CD14-positive monocyte (primary cell): ENCODE data around the gene COL4A2. TPM values are rescaled to one million over a fixed set of nuclear protein-coding genes. Genes with fewer than 3 reads are reported as not detected.

Experiments used
- DNase-seq, 3 donors: peaks; one replicate each; pipeline ENCODE4 v3.0.0-alpha.2; 2011 to 2022
- H2AFZ ChIP-seq: 2 replicates; pipeline ENCODE4 v1.6.0; 2012; ENCODE audit warnings: mild to moderate bottlenecking, low read depth, low read length, inconsistent platforms; ENCODE audit not compliant: insufficient read depth, poor library complexity, severe bottlenecking
- H3K27ac ChIP-seq, 2 donors: 1 replicate in 1 of 2; 2 replicates in 1 of 2; pipeline ENCODE4 v1.5.1; 2012 to 2013; ENCODE audit warnings: low read length in 2 of 2, control low read depth in 1 of 2, inconsistent platforms in 1 of 2, low read depth in 1 of 2, mild to moderate bottlenecking in 1 of 2
- H3K27me3 ChIP-seq, 2 donors: one replicate each; pipeline versions ENCODE4 v1.6.0 to v1.6.1; 2011 to 2013; ENCODE audit warnings: low read length in 2 of 2; ENCODE audit not compliant: control insufficient read depth in 2 of 2, insufficient read depth in 2 of 2
- H3K36me3 ChIP-seq, 2 donors: replicated peaks in 1 of 2; 1 replicate in 1 of 2; 2 replicates in 1 of 2; pipeline versions ENCODE4 v1.5.1 to v1.6.1; 2012 to 2013; ENCODE audit warnings: low read length in 2 of 2, control low read depth in 1 of 2, inconsistent platforms in 1 of 2, mild to moderate bottlenecking in 1 of 2; ENCODE audit not compliant: insufficient read depth in 2 of 2, control insufficient read depth in 1 of 2
- H3K4me1 ChIP-seq, 2 donors: 1 replicate in 1 of 2; 2 replicates in 1 of 2; pipeline versions ENCODE4 v1.5.1 to v1.6.1; 2012 to 2013; ENCODE audit warnings: low read length in 2 of 2, control low read depth in 1 of 2, inconsistent platforms in 1 of 2, mild to moderate bottlenecking in 1 of 2, moderate library complexity in 1 of 2; ENCODE audit not compliant: insufficient read depth in 2 of 2, control insufficient read depth in 1 of 2
- H3K4me2 ChIP-seq: replicated peaks from 2 replicates; pipeline ENCODE3; 2012; ENCODE audit warnings: low read length, moderate library complexity, mild to moderate bottlenecking; ENCODE audit not compliant: poor library complexity, severe bottlenecking; ENCODE audit errors: extremely low read depth
- H3K4me3 ChIP-seq, 3 experiments: fragments of 200-600 bp in 1 of 3; sonication (generic) in 1 of 3; replicated peaks in 1 of 3; 1 replicate in 2 of 3; 2 replicates in 1 of 3; pipeline ENCODE4 v1.5.1; 2011 to 2013; ENCODE audit warnings: low read length in 3 of 3, mild to moderate bottlenecking in 3 of 3, control low read depth in 2 of 3, low read depth in 2 of 3, inconsistent platforms in 1 of 3, moderate library complexity in 1 of 3
- H3K79me2 ChIP-seq: 2 replicates; pipeline ENCODE4 v1.6.0; 2012; ENCODE audit warnings: mild to moderate bottlenecking, control low read depth, inconsistent platforms, low read length, moderate library complexity; ENCODE audit not compliant: insufficient read depth
- H3K9ac ChIP-seq: 2 replicates; pipeline ENCODE4 v1.6.0; 2017; ENCODE audit warnings: low read length, mild to moderate bottlenecking; ENCODE audit not compliant: insufficient read depth, poor library complexity, severe bottlenecking
- H3K9me3 ChIP-seq, 2 donors: replicated peaks in 1 of 2; 1 replicate in 1 of 2; 2 replicates in 1 of 2; pipeline versions ENCODE4 v1.5.1 to v1.6.1; 2012 to 2013; ENCODE audit warnings: low read length in 2 of 2, control low read depth in 1 of 2; ENCODE audit not compliant: control insufficient read depth in 1 of 2, insufficient read depth in 1 of 2
- H4K20me1 ChIP-seq: 2 replicates; pipeline ENCODE4 v1.6.0; 2012; ENCODE audit warnings: mild to moderate bottlenecking, low read length, control low read depth, moderate library complexity; ENCODE audit not compliant: insufficient read depth
- H3K27ac Mint-ChIP-seq, 7 donors: one replicate each; pipeline ENCODE4 v1.8.0; 2020; ENCODE audit warnings: mild to moderate bottlenecking in 7 of 7, mixed read lengths in 7 of 7, moderate library complexity in 6 of 7, inconsistent platforms in 2 of 7
- H3K27me3 Mint-ChIP-seq, 3 donors: one replicate each; pipeline ENCODE4 v1.8.0; 2021 to 2022; ENCODE audit warnings: low read depth in 3 of 3, mild to moderate bottlenecking in 3 of 3, mixed read lengths in 3 of 3, moderate library complexity in 3 of 3, inconsistent platforms in 1 of 3
- H3K36me3 Mint-ChIP-seq, 2 donors: one replicate each; pipeline ENCODE4 v1.8.0; 2020; ENCODE audit warnings: mixed read lengths in 2 of 2, inconsistent platforms in 1 of 2, mild to moderate bottlenecking in 1 of 2
- H3K4me1 Mint-ChIP-seq: one replicate; pipeline ENCODE4 v1.8.0; 2020; ENCODE audit warnings: mild to moderate bottlenecking, mixed read lengths
- H3K4me3 Mint-ChIP-seq, 2 donors: one replicate each; pipeline ENCODE4 v1.8.0; 2020; ENCODE audit warnings: mild to moderate bottlenecking in 2 of 2, mixed read lengths in 2 of 2, moderate library complexity in 1 of 2
- H3K9me3 Mint-ChIP-seq, 7 donors: one replicate each; pipeline ENCODE4 v1.8.0; 2020 to 2022; ENCODE audit warnings: mixed read lengths in 7 of 7, mild to moderate bottlenecking in 6 of 7, moderate library complexity in 6 of 7, inconsistent platforms in 2 of 7
- CTCF ChIP-seq: fragments of 200-600 bp; IDR thresholded peaks from one replicate; pipeline ENCODE4 v1.8.0; 2022; ENCODE audit warnings: antibody characterized with exemption, mild to moderate bottlenecking
- WGBS: methylation state at CpG from one replicate; pipeline ENCODE4 v1.1.5; 2013; ENCODE audit warnings: missing lambda C conversion rate; ENCODE audit not compliant: insufficient coverage; 5-methylcytosine and 5-hydroxymethylcytosine counted together
- intact Hi-C, 2 donors: fragments of 100-400 bp; cut with micrococcal nuclease; formaldehyde crosslinking; loops; one replicate each; pipeline versions ENCODE4 v1.15.0 to v1.15.1; 2023
- polyA plus RNA-seq, 3 donors: library from polyadenylated mRNA; depleted of rRNA in 1 of 3; unstranded in 2 of 3; stranded (reverse) in 1 of 3; fragments of 300-500 nt in 2 of 3; fragments of >200 nt in 1 of 3; fragmentation: Illumina TruSeq in 2 of 3; gene quantifications; 1 replicate in 2 of 3; 2 replicates in 1 of 3; pipeline ENCODE4 v1.2.3, GENCODE V29; 2012 to 2021

COL4A2 gene
- polyA plus RNA-seq, 3 donors: not detected

GRCh38 chr13:110554946-110555345, 247.9 kb downstream of the COL4A2 start:
- Histone ChIP-seq H3K27me3 (no peaks in the 10 kb centered on the region), H3K9me3 (no peaks in the 10 kb centered on the region), H3K27ac (no peak overlapping the region), H3K4me1 (peaks cover 23 to 48% of the 10 kb centered on the region in 2 donors), H3K36me3 (peaks cover 8 to 39% of the 10 kb centered on the region in 2 donors), H4K20me1 (peaks cover 95% of the 10 kb centered on the region), H2AFZ (no peak overlapping the region), H3K79me2 (peaks cover 96% of the 10 kb centered on the region), H3K4me3 (no peak overlapping the region), H3K9ac (no peak overlapping the region), H3K4me2 (no peak overlapping the region)
- H3K27ac Mint-ChIP-seq: peak overlapping the region in 3 of 7 donors; percentile 16 to 70 (median 66)
- no peak for DNase-seq
- no peak for TF ChIP-seq CTCF
- peaks cover 0 to 2% (median 0%) of the 10 kb centered on the region in 7 donors for H3K9me3 Mint-ChIP-seq
- peaks cover 1 to 4% (median 2%) of the 10 kb centered on the region in 3 donors for H3K27me3 Mint-ChIP-seq
- peaks cover 58% of the 10 kb centered on the region for H3K4me1 Mint-ChIP-seq
- peaks cover 56 to 64% of the 10 kb centered on the region in 2 donors for H3K36me3 Mint-ChIP-seq
- intact Hi-C loops: no loop called here
- WGBS: 82% methylated on average over 15 of the region's 16 CpGs
- no peak overlapping the region for H3K4me3 Mint-ChIP-seq

DNA sequence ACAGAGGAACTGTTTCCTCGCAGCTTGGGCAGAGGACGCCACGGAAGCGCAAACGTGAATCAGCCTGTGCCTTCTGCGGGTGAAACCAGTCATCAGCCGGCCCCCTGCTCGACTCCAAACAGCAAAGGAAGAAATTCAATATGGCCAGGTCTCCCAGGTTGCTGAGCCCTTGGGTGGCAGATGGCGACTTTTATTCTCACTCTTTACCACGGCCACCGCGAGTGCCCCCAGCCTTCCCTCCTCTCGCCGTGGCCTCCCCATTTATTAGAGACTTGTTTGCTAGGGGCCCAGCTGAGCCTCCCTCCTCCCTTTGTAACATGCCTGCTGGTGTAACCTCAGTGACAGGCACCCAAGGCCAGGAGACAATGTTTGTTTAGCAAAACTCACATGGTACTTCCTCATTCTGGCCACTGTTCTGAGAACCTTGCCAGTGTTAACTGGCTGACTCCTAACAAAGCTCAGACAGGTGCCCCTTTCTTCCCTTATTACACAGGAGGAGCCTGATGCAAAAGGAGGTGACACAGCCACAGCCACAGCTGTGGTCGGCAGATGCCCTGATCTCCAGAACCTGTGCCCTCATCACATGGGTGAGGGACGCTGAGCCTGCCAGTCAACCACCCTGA, 248.6 kb downstream of the COL4A2 start:
- H3K79me2 ChIP-seq: peaks cover 96% of the 10 kb centered on the region
- peak; percentile 53 to 61 (median 57) for DNase-seq
- H3K4me1 ChIP-seq: peaks cover 28 to 56% of the 10 kb centered on the region in 2 donors
- H3K36me3 ChIP-seq: peaks cover 8 to 31% of the 10 kb centered on the region in 2 donors
- no peak overlapping the region for H3K4me3 ChIP-seq
- no peak overlapping the region for H3K9ac ChIP-seq
- H4K20me1 ChIP-seq: peaks cover 95% of the 10 kb centered on the region
- no peaks in the 10 kb centered on the region for H3K9me3 ChIP-seq
- Mint-ChIP-seq H3K36me3 (peaks cover 52 to 59% of the 10 kb centered on the region in 2 donors), H3K27me3 (peaks cover 1 to 4% (median 2%) of the 10 kb centered on the region in 3 donors), H3K4me1 (peaks cover 61% of the 10 kb centered on the region), H3K9me3 (peaks cover 0 to 2% (median 0%) of the 10 kb centered on the region in 7 donors), H3K27ac (peak overlapping the region; percentile 47 to 87 (median 75)), H3K4me3 (peak overlapping the region; percentile 43 to 53)
- WGBS: 74% methylated on average over 16 of the region's 16 CpGs
- TF ChIP-seq CTCF: no peak
- peak overlapping the region in 1 of 2 donors; percentile 17 for H3K27ac ChIP-seq
- no peak overlapping the region for H2AFZ ChIP-seq
- no peaks in the 10 kb centered on the region for H3K27me3 ChIP-seq
- intact Hi-C loops: no loop called here
- peak overlapping the region; percentile 14 for H3K4me2 ChIP-seq
